ENCODE measurements around the gene MNT.

The MNT gene

GRCh38 chr17:2380950-2381649 is 19.8 kb downstream of the MNT start:
- DNase-seq (ENCODE audit: low read depth in 2 of 2) = no peak

GRCh38 chr17:2380226-2380922 is 20.5 kb downstream of the MNT start:
- no peak for DNase-seq (ENCODE audit: low read depth in 2 of 2)

- DNase-seq (ENCODE audit: low read depth in 2 of 2) = no peak
These were observed 21.2 kb downstream of the MNT start for GRCh38 chr17:2379489-2380225.

GRCh38 chr17:2378905-2379304 is 22.0 kb downstream of the MNT start:
- DNase-seq (ENCODE audit: low read depth in 2 of 2) = no peak

GRCh38 chr17:2377659-2378058 is 23.2 kb downstream of the MNT start:
- DNase-seq (ENCODE audit: low read depth in 2 of 2) = no peak

- no peak for DNase-seq (ENCODE audit: low read depth in 2 of 2)
These were observed 24.8 kb downstream of the MNT start for GRCh38 chr17:2376107-2376506.

- DNase-seq (ENCODE audit: low read depth in 2 of 2) = no peak
These were observed 25.5 kb downstream of the MNT start for GRCh38 chr17:2375406-2375805.

- DNase-seq (ENCODE audit: low read depth in 2 of 2) = no peak
These were observed 26.1 kb downstream of the MNT start for GRCh38 chr17:2374549-2375285.

GRCh38 chr17:2373179-2373578 is 27.7 kb downstream of the MNT start:
- DNase-seq (ENCODE audit: low read depth in 2 of 2) = no peak

- no peak for DNase-seq (ENCODE audit: low read depth in 2 of 2)
These were observed 28.2 kb downstream of the MNT start for GRCh38 chr17:2372681-2373080.

GRCh38 chr17:2372180-2372579 is 28.7 kb downstream of the MNT start:
- DNase-seq (ENCODE audit: low read depth in 2 of 2) = no peak

- DNase-seq (ENCODE audit: low read depth in 2 of 2) = no peak
These were observed 29.4 kb downstream of the MNT start for GRCh38 chr17:2371183-2372130.

- DNase-seq (ENCODE audit: low read depth in 2 of 2) = no peak
These were observed 30.7 kb downstream of the MNT start for GRCh38 chr17:2370211-2370589.

GRCh38 chr17:2369551-2370210 is 31.2 kb downstream of the MNT start:
- DNase-seq (ENCODE audit: low read depth in 2 of 2) = no peak

- no peak for DNase-seq (ENCODE audit: low read depth in 2 of 2)
These were observed 31.8 kb downstream of the MNT start for GRCh38 chr17:2369039-2369438.

GRCh38 chr17:2368359-2368758 is 32.5 kb downstream of the MNT start:
- no peak for DNase-seq (ENCODE audit: low read depth in 2 of 2)

- no peak for DNase-seq (ENCODE audit: low read depth in 2 of 2)
These were observed 33.9 kb downstream of the MNT start for GRCh38 chr17:2366747-2367494.

GRCh38 chr17:2365132-2365531 is 35.7 kb downstream of the MNT start:
- DNase-seq (ENCODE audit: low read depth in 2 of 2) = no peak

- no peak for DNase-seq (ENCODE audit: low read depth in 2 of 2)
These were observed 36.1 kb downstream of the MNT start for GRCh38 chr17:2364763-2365116.

Data from stimulated activated CD4-positive, alpha-beta T cell treated with anti-CD3 and anti-CD28 coated beads, Interleukin-1b, Interleukin-23, amount 100 ng/mL, for 1 hour (primary cell).